Uterus (tissue), 4 donors: ENCODE measurements around the gene DDHD1. TPM values are rescaled to one million over a fixed set of nuclear protein-coding genes. Genes with fewer than 3 reads are reported as not detected.
A peak's percentile ranks its signal among the peaks of the same experiment; 100 is the strongest.
"Not testable (repeated sequence)": the region's sequence is repeated elsewhere in the genome, so short reads cannot be mapped to it uniquely, and the experiment has no call there.

ENCODE experiments used
- DNase-seq, 2 donors: peaks; one replicate each; pipeline ENCODE4 v3.0.0-alpha.2; 2019 to 2020
- H3K27ac ChIP-seq, 2 donors: fragments of 200-600 bp; sonication (generic); 1 replicate in 1 of 2; 2 replicates in 1 of 2; pipeline ENCODE4 v1.5.1; 2016 to 2018
- H3K27me3 ChIP-seq, 2 donors: fragments of 200-600 bp; sonication (generic); one replicate each; pipeline ENCODE4 v1.5.1; 2018 to 2019; ENCODE audit warnings: control low read depth in 1 of 2
- H3K36me3 ChIP-seq, 2 donors: fragments of 200-600 bp; sonication (generic); one replicate each; pipeline ENCODE4 v1.5.1; 2019; ENCODE audit warnings: control low read depth in 1 of 2
- H3K4me1 ChIP-seq, 2 donors: fragments of 200-600 bp; sonication (generic); one replicate each; pipeline ENCODE4 v1.5.1; 2018 to 2019; ENCODE audit warnings: control low read depth in 1 of 2
- H3K4me3 ChIP-seq, 2 donors: fragments of 200-600 bp; sonication (generic); 1 replicate in 1 of 2; 2 replicates in 1 of 2; pipeline ENCODE4 v1.5.1; 2018 to 2019; ENCODE audit warnings: mild to moderate bottlenecking in 1 of 2
- H3K9me3 ChIP-seq, 2 donors: fragments of 200-600 bp; sonication (generic); one replicate each; pipeline ENCODE4 v1.5.1; 2019; ENCODE audit warnings: control low read depth in 1 of 2
- CTCF ChIP-seq, 4 experiments: fragments of 200-600 bp in 2 of 4; fragments of 450-650 bp in 2 of 4; sonication (generic) in 2 of 4; IDR thresholded peaks; one replicate each; pipeline ENCODE4 v1.5.1; 2016 to 2019; ENCODE audit warnings: antibody characterized with exemption in 4 of 4, mild to moderate bottlenecking in 2 of 4, moderate library complexity in 1 of 4
- POLR2A ChIP-seq, 2 donors: fragments of 450-650 bp; IDR thresholded peaks; one replicate each; pipeline ENCODE4 v1.6.1; 2016; ENCODE audit warnings: antibody characterized with exemption in 2 of 2, mild to moderate bottlenecking in 1 of 2, moderate library complexity in 1 of 2
- intact Hi-C: fragments of 100-400 bp; cut with DNase I; formaldehyde crosslinking; loops from one replicate; pipeline ENCODE4 v1.15.1; 2023; ENCODE audit warnings: low total_unique reads
- total RNA-seq, 4 donors: library from RNA; depleted of rRNA in 3 of 4; stranded (reverse); fragments of >200 nt in 3 of 4; gene quantifications; one replicate each; pipeline versions ENCODE4 v1.1.0 to v1.2.4, GENCODE V29; 2014 to 2023
- donor health status: DM: yes; HTN: yes; CAD: no.

The DDHD1 gene
- total RNA-seq, 4 donors from 2014 or later = 25.1 to 38.5 (median 30.7) TPM

GRCh38 chr14:53180272-53181221, 27.4 kb upstream of the DDHD1 start:
- intact Hi-C loops = no loop called here
- DNase-seq = no peak
- Histone ChIP-seq H3K4me3 (no peak overlapping the region), H3K27ac (no peak overlapping the region), H3K4me1 (no peaks in the 10 kb centered on the region), H3K9me3 (no peaks in the 10 kb centered on the region), H3K36me3 (no peaks in the 10 kb centered on the region), H3K27me3 (no peaks in the 10 kb centered on the region)
- TF ChIP-seq POLR2A (IDR thresholded peaks at IDR 0.05) (no peak), CTCF (IDR thresholded peaks at IDR 0.05) (peak in 1 of 4 experiments; percentile 6)

DNA sequence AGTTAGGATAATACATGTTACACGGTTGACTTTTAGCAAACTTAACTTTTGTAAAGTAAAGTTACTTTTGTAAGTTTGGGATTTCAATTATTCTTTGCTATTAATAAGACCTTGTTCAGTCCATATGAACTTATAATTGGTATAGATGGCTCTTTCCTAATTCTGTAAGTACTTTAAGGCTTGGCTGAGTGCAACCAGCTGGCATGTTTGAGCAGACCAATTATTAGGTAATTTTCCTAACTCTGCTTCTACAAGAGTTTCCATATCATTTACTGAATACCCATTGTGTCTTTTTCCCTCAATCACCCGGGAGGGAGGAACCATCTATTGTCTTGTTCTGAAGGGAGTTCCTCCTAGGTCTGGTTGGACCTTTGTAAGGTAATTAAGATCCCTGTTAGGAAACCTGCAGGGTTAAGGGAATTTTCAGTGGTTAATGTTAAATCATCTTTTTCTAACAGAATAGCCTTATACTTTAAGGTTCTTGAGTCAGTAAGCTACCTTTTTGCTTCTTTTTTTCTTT, 26.4 kb upstream of the DDHD1 start:
- H3K27ac ChIP-seq, H3K9me3 ChIP-seq, H3K4me1 ChIP-seq, H3K36me3 ChIP-seq, DNase-seq, H3K4me3 ChIP-seq, H3K27me3 ChIP-seq, intact Hi-C loops: not testable (repeated sequence)

- intact Hi-C loops = no loop called here
- Histone ChIP-seq H3K36me3 (no peaks in the 10 kb centered on the region), H3K27ac (no peak overlapping the region), H3K9me3 (no peaks in the 10 kb centered on the region), H3K4me1 (no peaks in the 10 kb centered on the region), H3K4me3 (no peak overlapping the region), H3K27me3 (no peaks in the 10 kb centered on the region)
- no peak for TF ChIP-seq POLR2A (IDR thresholded peaks at IDR 0.05)
- no peak for TF ChIP-seq CTCF (IDR thresholded peaks at IDR 0.05)
- no peak for DNase-seq
These were observed 22.3 kb upstream of the DDHD1 start for GRCh38 chr14:53175375-53175774.

GRCh38 chr14:53174918-53175317, 21.8 kb upstream of the DDHD1 start:
- Histone ChIP-seq H3K27ac (no peak overlapping the region), H3K9me3 (no peaks in the 10 kb centered on the region), H3K4me1 (no peaks in the 10 kb centered on the region), H3K4me3 (no peak overlapping the region), H3K27me3 (no peaks in the 10 kb centered on the region), H3K36me3 (no peaks in the 10 kb centered on the region)
- TF ChIP-seq CTCF (IDR thresholded peaks at IDR 0.05) = no peak
- TF ChIP-seq POLR2A (IDR thresholded peaks at IDR 0.05) = no peak
- no peak for DNase-seq
- intact Hi-C loops = no loop called here

GRCh38 chr14:53168786-53169185, 15.7 kb upstream of the DDHD1 start:
- no peaks in the 10 kb centered on the region for H3K9me3 ChIP-seq
- H3K36me3 ChIP-seq = no peaks in the 10 kb centered on the region
- H3K4me1 ChIP-seq = no peaks in the 10 kb centered on the region
- TF ChIP-seq POLR2A (IDR thresholded peaks at IDR 0.05) (no peak), CTCF (IDR thresholded peaks at IDR 0.05) (no peak)
- H3K27me3 ChIP-seq = no peaks in the 10 kb centered on the region
- intact Hi-C loops = no loop called here
- H3K27ac ChIP-seq = no peak overlapping the region
- no peak overlapping the region for H3K4me3 ChIP-seq
- DNase-seq = no peak
